Testis (tissue), 3 donors: ENCODE data around the gene CNNM2. TPM values are rescaled to one million over a fixed set of nuclear protein-coding genes. Genes with fewer than 3 reads are reported as not detected.

Experiments
- DNase-seq: peaks from one replicate; pipeline ENCODE4 v3.0.0-alpha.2; 2019
- H3K27ac ChIP-seq, 2 donors: fragments of 200-600 bp; sonication (generic); one replicate each; pipeline ENCODE4 v1.5.1; 2019
- H3K27me3 ChIP-seq: fragments of 200-600 bp; sonication (generic); one replicate; pipeline ENCODE4 v1.5.1; 2019
- H3K36me3 ChIP-seq: fragments of 200-600 bp; sonication (generic); one replicate; pipeline ENCODE4 v1.5.1; 2017; ENCODE audit warnings: low read depth; ENCODE audit errors: missing control alignments
- H3K4me1 ChIP-seq: fragments of 200-600 bp; sonication (generic); one replicate; pipeline ENCODE4 v1.5.1; 2019
- H3K4me3 ChIP-seq, 2 donors: fragments of 200-600 bp; sonication (generic); one replicate each; pipeline ENCODE4 v1.5.1; 2017 to 2019
- H3K9me3 ChIP-seq: fragments of 200-600 bp; sonication (generic); one replicate; pipeline ENCODE4 v1.5.1; 2017
- CTCF ChIP-seq, 3 experiments: fragments of 450-650 bp in 2 of 3; fragments of 200-600 bp in 1 of 3; sonication (generic) in 1 of 3; IDR thresholded peaks; one replicate each; pipeline ENCODE4 v1.5.1; 2016 to 2019; ENCODE audit warnings: antibody characterized with exemption in 3 of 3, mild to moderate bottlenecking in 2 of 3, moderate library complexity in 1 of 3
- POLR2A ChIP-seq: fragments of 450-650 bp; IDR thresholded peaks from one replicate; pipeline ENCODE4 v1.6.1; 2017; ENCODE audit warnings: antibody characterized with exemption, mild to moderate bottlenecking, moderate library complexity
- WGBS, 2 donors: methylation state at CpG; one replicate each; pipeline ENCODE4 v1.1.5; 2018; 5-methylcytosine and 5-hydroxymethylcytosine counted together
- intact Hi-C: fragments of 100-400 bp; cut with DNase I; formaldehyde crosslinking; loops from one replicate; pipeline ENCODE4 v1.15.1; 2023; ENCODE audit warnings: low total_unique reads
- polyA plus RNA-seq: library from polyadenylated mRNA; stranded (reverse); fragments of 350-450 nt; fragmentation: Illumina TruSeq; extraction: RNeasy Lipid Tissue Mini Kit (QIAGEN cat#74804); gene quantifications from one replicate; pipeline ENCODE4 v1.2.3, GENCODE V29; 2014; ENCODE audit warnings: low read depth, low replicate concordance; ENCODE audit not compliant: insufficient read depth
- total RNA-seq, 2 donors: library from RNA; depleted of rRNA; stranded (reverse); fragments of >200 nt; gene quantifications; one replicate each; pipeline ENCODE4 v1.2.3, GENCODE V29; 2016

Gene CNNM2
- total and polyA plus RNA-seq, 3 donors from 2014 or later = 9.8 to 30.5 (median 24.2) TPM

GRCh38 chr10:103044942-103045489, 126.9 kb downstream of the CNNM2 start:
- DNase-seq = no peak
- no peak overlapping the region for H3K4me3 ChIP-seq
- TF ChIP-seq POLR2A (no peak), CTCF (IDR thresholded peaks at IDR 0.05) (no peak)
- H3K36me3 ChIP-seq = no peaks in the 10 kb centered on the region
- 59 to 61% methylated on average over 8 of the region's 8 CpGs for WGBS, 2 donors
- no peaks in the 10 kb centered on the region for H3K9me3 ChIP-seq
- peak overlapping the region in 1 of 2 donors; percentile 43 for H3K27ac ChIP-seq
- intact Hi-C loops = no loop called here
- H3K27me3 ChIP-seq = no peaks in the 10 kb centered on the region
- peaks cover 6% of the 10 kb centered on the region for H3K4me1 ChIP-seq

- Histone ChIP-seq H3K4me3 (no peak overlapping the region), H3K27me3 (no peaks in the 10 kb centered on the region), H3K9me3 (no peaks in the 10 kb centered on the region), H3K4me1 (peaks cover 6% of the 10 kb centered on the region), H3K27ac (no peak overlapping the region), H3K36me3 (no peaks in the 10 kb centered on the region)
- TF ChIP-seq POLR2A (no peak), CTCF (IDR thresholded peaks at IDR 0.05) (no peak)
- intact Hi-C loops = no loop called here
- 78 to 80% methylated on average over 3 of the region's 3 CpGs for WGBS, 2 donors
- no peak for DNase-seq
These were observed 127.9 kb downstream of the CNNM2 start for GRCh38 chr10:103045961-103046360.

- no peak overlapping the region for H3K27ac ChIP-seq
- WGBS, 2 donors = 85 to 86% methylated on average over 3 of the region's 3 CpGs
- intact Hi-C loops = no loop called here
- no peaks in the 10 kb centered on the region for H3K36me3 ChIP-seq
- H3K4me3 ChIP-seq = no peak overlapping the region
- DNase-seq = no peak
- H3K27me3 ChIP-seq = no peaks in the 10 kb centered on the region
- no peaks in the 10 kb centered on the region for H3K9me3 ChIP-seq
- peaks cover 6% of the 10 kb centered on the region for H3K4me1 ChIP-seq
- TF ChIP-seq CTCF (IDR thresholded peaks at IDR 0.05) (no peak), POLR2A (no peak)
These were observed 129.3 kb downstream of the CNNM2 start for GRCh38 chr10:103047381-103047780.

GRCh38 chr10:103049237-103049636, 131.1 kb downstream of the CNNM2 start:
- 98 to 99% methylated on average over 6 of the region's 6 CpGs for WGBS, 2 donors

More at GRCh38 chr10:103049237-103049636, 131.1 kb downstream of the CNNM2 start:
- no peak overlapping the region for H3K27ac ChIP-seq
- H3K27me3 ChIP-seq = no peaks in the 10 kb centered on the region
- no peak for DNase-seq
- TF ChIP-seq CTCF (IDR thresholded peaks at IDR 0.05) = no peak
- TF ChIP-seq POLR2A = no peak
- H3K36me3 ChIP-seq = no peaks in the 10 kb centered on the region
- H3K9me3 ChIP-seq = no peaks in the 10 kb centered on the region
- H3K4me3 ChIP-seq = no peak overlapping the region
- intact Hi-C loops = no loop called here
- H3K4me1 ChIP-seq = peaks cover 6% of the 10 kb centered on the region
